ENCODE data around the gene RCC2.

The RCC2 gene

DNA sequence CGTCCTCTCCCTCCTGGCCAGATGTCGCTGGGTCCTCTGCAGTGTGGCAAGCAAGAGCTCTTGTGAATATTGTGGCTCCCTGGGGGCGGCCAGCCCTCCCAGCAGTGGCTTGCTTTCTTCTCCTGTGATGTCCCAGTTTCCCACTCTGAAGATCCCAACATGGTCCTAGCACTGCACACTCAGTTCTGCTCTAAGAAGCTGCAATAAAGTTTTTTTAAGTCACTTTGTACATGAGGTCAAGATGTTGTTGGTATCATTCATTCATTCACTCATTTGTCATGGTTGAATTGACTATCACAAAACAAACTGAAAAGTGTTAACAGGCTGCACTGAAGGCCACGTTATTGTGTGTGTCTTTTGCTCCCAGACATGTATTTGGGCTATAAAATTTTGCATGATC, 75.7 kb downstream of the RCC2 start:
- Histone ChIP-seq H3K79me1 (ENCODE audit: low read length) (no peaks in the 10 kb centered on the region), H3K4ac (ENCODE audit: low read depth, low read length) (no peak overlapping the region), H2BK15ac (replicated peaks; ENCODE audit: low read depth) (no peak overlapping the region), H2AK5ac (ENCODE audit: low read length) (no peak overlapping the region), H3K4me1 (ENCODE audit: control insufficient read depth, low read depth, low read length) (no peaks in the 10 kb centered on the region), H3K18ac (ENCODE audit: low read length) (no peak overlapping the region), H2BK120ac (ENCODE audit: low read depth, low read length) (no peak overlapping the region), H4K8ac (ENCODE audit: low read depth, low read length) (no peak overlapping the region), H3K27me3 (ENCODE audit: insufficient read depth, low read length, poor library complexity) (no peaks in the 10 kb centered on the region), H3K79me2 (ENCODE audit: control insufficient read depth, insufficient read depth, low read length) (no peaks in the 10 kb centered on the region), H3K4me2 (ENCODE audit: low read length) (no peak overlapping the region), H3K27ac (ENCODE audit: low read depth, low read length) (no peak overlapping the region), H3K9ac (ENCODE audit: low read length) (no peak overlapping the region), H4K5ac (ENCODE audit: low read length) (no peak overlapping the region), H3K56ac (ENCODE audit: low read length) (no peak overlapping the region), H3K23ac (ENCODE audit: low read length) (no peak overlapping the region), H2BK5ac (ENCODE audit: low read length) (no peak overlapping the region), H3K4me3 (ENCODE audit: low read length) (no peak overlapping the region), H3K36me3 (ENCODE audit: control insufficient read depth, insufficient read depth, low read length) (no peaks in the 10 kb centered on the region)
- DNase-seq, result no peak
- WGBS (ENCODE audit: extremely low coverage, insufficient coverage, low lambda C conversion rate), result no CpG with 5 or more reads among the region's 4 CpGs

DNA sequence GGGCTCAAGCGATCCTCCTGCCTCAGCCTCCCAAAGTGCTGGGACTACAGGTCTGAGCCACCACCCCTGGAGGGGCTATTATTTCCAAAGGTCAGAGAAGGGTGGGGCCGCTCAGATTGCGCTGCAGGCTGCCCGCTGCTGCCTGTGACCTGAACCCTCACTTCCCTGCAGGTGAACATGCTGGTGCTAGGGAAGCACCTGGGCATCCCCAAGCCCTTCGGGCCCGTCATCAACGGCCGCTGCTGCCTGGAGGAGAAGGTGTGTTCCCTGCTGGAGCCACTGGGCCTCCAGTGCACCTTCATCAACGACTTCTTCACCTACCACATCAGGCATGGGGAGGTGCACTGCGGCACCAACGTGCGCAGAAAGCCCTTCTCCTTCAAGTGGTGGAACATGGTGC, 76.1 kb downstream of the RCC2 start:
- Histone ChIP-seq H3K4me1 (ENCODE audit: control insufficient read depth, low read depth, low read length) (no peaks in the 10 kb centered on the region), H4K5ac (ENCODE audit: low read length) (no peak overlapping the region), H3K79me2 (ENCODE audit: control insufficient read depth, insufficient read depth, low read length) (no peaks in the 10 kb centered on the region), H2AK5ac (ENCODE audit: low read length) (no peak overlapping the region), H3K27ac (ENCODE audit: low read depth, low read length) (no peak overlapping the region), H3K36me3 (ENCODE audit: control insufficient read depth, insufficient read depth, low read length) (no peaks in the 10 kb centered on the region), H3K56ac (ENCODE audit: low read length) (no peak overlapping the region), H3K23ac (ENCODE audit: low read length) (no peak overlapping the region), H3K18ac (ENCODE audit: low read length) (no peak overlapping the region), H3K27me3 (ENCODE audit: insufficient read depth, low read length, poor library complexity) (no peaks in the 10 kb centered on the region), H2BK120ac (ENCODE audit: low read depth, low read length) (no peak overlapping the region), H2BK5ac (ENCODE audit: low read length) (no peak overlapping the region), H3K4me3 (ENCODE audit: low read length) (no peak overlapping the region), H2BK15ac (replicated peaks; ENCODE audit: low read depth) (no peak overlapping the region), H3K4me2 (ENCODE audit: low read length) (no peak overlapping the region), H4K8ac (ENCODE audit: low read depth, low read length) (no peak overlapping the region), H3K79me1 (ENCODE audit: low read length) (no peaks in the 10 kb centered on the region), H3K4ac (ENCODE audit: low read depth, low read length) (no peak overlapping the region), H3K9ac (ENCODE audit: low read length) (no peak overlapping the region)
- no peak for DNase-seq
- no CpG with 5 or more reads among the region's 12 CpGs for WGBS (ENCODE audit: extremely low coverage, insufficient coverage, low lambda C conversion rate)

DNA sequence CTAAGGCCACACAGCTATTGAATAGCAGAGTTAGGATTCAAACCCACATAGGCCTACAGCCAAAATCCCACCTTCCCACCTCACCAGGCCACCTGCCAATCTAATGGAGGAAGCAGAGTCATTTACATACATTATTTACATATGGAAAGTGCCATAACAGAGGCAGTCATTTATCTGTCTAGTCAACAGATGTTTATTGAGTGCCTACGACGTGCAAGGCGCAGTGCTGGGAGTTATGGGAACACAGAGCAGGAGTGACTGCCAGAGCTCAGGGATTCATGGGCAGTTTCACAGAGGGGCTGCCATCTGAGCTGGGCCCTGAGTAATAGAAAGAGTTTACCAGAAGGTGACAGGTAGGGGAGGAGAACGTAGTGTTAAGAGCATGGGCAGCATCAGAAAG, 77.8 kb downstream of the RCC2 start:
- Histone ChIP-seq H3K4me2 (ENCODE audit: low read length) (no peak overlapping the region), H4K5ac (ENCODE audit: low read length) (no peak overlapping the region), H3K79me1 (ENCODE audit: low read length) (no peaks in the 10 kb centered on the region), H3K23ac (ENCODE audit: low read length) (no peak overlapping the region), H3K27me3 (ENCODE audit: insufficient read depth, low read length, poor library complexity) (no peaks in the 10 kb centered on the region), H3K27ac (ENCODE audit: low read depth, low read length) (no peak overlapping the region), H3K79me2 (ENCODE audit: control insufficient read depth, insufficient read depth, low read length) (no peaks in the 10 kb centered on the region), H2BK120ac (ENCODE audit: low read depth, low read length) (no peak overlapping the region), H3K36me3 (ENCODE audit: control insufficient read depth, insufficient read depth, low read length) (no peaks in the 10 kb centered on the region), H4K8ac (ENCODE audit: low read depth, low read length) (no peak overlapping the region), H3K4me1 (ENCODE audit: control insufficient read depth, low read depth, low read length) (no peaks in the 10 kb centered on the region), H3K18ac (ENCODE audit: low read length) (no peak overlapping the region), H2AK5ac (ENCODE audit: low read length) (no peak overlapping the region), H3K4me3 (ENCODE audit: low read length) (no peak overlapping the region), H3K56ac (ENCODE audit: low read length) (no peak overlapping the region), H3K9ac (ENCODE audit: low read length) (no peak overlapping the region), H2BK5ac (ENCODE audit: low read length) (no peak overlapping the region), H2BK15ac (replicated peaks; ENCODE audit: low read depth) (no peak overlapping the region), H3K4ac (ENCODE audit: low read depth, low read length) (no peak overlapping the region)
- no peak for DNase-seq
- no CpG with 5 or more reads among the region's 4 CpGs for WGBS (ENCODE audit: extremely low coverage, insufficient coverage, low lambda C conversion rate)

DNA sequence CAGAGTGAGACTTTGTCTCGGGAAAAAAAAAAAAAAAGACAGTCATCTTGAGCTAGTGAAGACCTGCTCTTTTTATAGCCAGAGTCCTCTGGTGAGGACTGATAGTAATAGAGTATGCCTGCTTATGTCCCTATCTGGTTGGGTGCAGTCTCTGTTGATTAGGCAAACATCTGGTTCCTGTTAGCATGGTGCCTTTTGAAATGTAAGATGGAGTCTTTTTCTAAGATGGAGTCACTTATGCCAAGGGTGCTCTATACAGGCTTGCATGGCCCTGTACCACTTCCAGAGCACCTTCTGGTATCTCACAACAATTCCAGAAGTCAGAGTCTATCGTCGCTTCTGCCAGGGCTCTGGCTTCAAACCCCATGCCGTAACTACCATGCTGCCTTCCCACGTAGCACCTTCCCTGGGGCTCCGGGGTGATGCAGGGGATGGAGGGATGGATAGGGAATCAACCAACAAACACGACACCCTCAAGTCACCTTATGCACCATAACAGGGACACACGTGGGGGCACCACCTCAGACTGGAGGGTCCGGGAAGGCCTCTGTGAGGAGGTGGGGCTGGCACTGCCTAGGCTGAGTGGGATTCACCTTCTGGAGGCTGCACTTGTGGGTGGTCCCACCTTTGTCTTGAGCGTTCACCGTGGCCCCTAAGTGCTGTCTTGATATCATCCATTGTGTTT, 79.1 kb downstream of the RCC2 start:
- Histone ChIP-seq H3K4me3 (ENCODE audit: low read length) (no peak overlapping the region), H2BK15ac (replicated peaks; ENCODE audit: low read depth) (no peak overlapping the region), H3K27ac (ENCODE audit: low read depth, low read length) (no peak overlapping the region), H3K27me3 (ENCODE audit: insufficient read depth, low read length, poor library complexity) (no peaks in the 10 kb centered on the region), H3K4ac (ENCODE audit: low read depth, low read length) (no peak overlapping the region), H3K79me2 (ENCODE audit: control insufficient read depth, insufficient read depth, low read length) (no peaks in the 10 kb centered on the region), H3K9ac (ENCODE audit: low read length) (no peak overlapping the region), H4K5ac (ENCODE audit: low read length) (no peak overlapping the region), H2BK5ac (ENCODE audit: low read length) (no peak overlapping the region), H3K56ac (ENCODE audit: low read length) (no peak overlapping the region), H2BK120ac (ENCODE audit: low read depth, low read length) (no peak overlapping the region), H3K79me1 (ENCODE audit: low read length) (no peaks in the 10 kb centered on the region), H3K4me2 (ENCODE audit: low read length) (no peak overlapping the region), H3K18ac (ENCODE audit: low read length) (no peak overlapping the region), H3K36me3 (ENCODE audit: control insufficient read depth, insufficient read depth, low read length) (no peaks in the 10 kb centered on the region), H3K4me1 (ENCODE audit: control insufficient read depth, low read depth, low read length) (no peaks in the 10 kb centered on the region), H2AK5ac (ENCODE audit: low read length) (no peak overlapping the region), H3K23ac (ENCODE audit: low read length) (no peak overlapping the region), H4K8ac (ENCODE audit: low read depth, low read length) (no peak overlapping the region)
- no CpG with 5 or more reads among the region's 11 CpGs for WGBS (ENCODE audit: extremely low coverage, insufficient coverage, low lambda C conversion rate)
- DNase-seq, result no peak

DNA sequence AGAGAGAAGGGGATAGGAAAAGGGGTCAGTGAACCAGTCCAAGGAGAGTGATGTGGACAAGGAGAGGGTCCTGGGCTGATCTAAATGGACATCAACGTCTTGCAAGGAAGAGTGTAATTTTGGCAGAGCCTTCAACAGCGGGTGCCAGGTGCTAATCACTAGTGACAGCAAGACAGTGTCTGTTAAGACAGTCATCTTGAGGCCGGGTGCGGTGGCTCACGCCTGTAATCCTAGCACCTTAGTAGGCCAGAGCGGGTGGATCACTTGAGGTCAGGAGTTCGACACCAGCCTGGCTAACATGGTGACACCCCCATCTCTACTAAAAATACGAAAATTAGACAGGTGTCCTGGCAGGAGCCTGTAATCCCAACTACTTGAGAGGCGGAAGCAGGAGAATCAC, 79.7 kb downstream of the RCC2 start:
- Histone ChIP-seq H3K79me1 (ENCODE audit: low read length) (no peaks in the 10 kb centered on the region), H2BK15ac (replicated peaks; ENCODE audit: low read depth) (no peak overlapping the region), H4K5ac (ENCODE audit: low read length) (no peak overlapping the region), H3K18ac (ENCODE audit: low read length) (no peak overlapping the region), H3K4me2 (ENCODE audit: low read length) (no peak overlapping the region), H2AK5ac (ENCODE audit: low read length) (no peak overlapping the region), H3K4me3 (ENCODE audit: low read length) (no peak overlapping the region), H3K23ac (ENCODE audit: low read length) (no peak overlapping the region), H4K8ac (ENCODE audit: low read depth, low read length) (no peak overlapping the region), H3K56ac (ENCODE audit: low read length) (no peak overlapping the region), H3K79me2 (ENCODE audit: control insufficient read depth, insufficient read depth, low read length) (no peaks in the 10 kb centered on the region), H3K4ac (ENCODE audit: low read depth, low read length) (no peak overlapping the region), H3K36me3 (ENCODE audit: control insufficient read depth, insufficient read depth, low read length) (no peaks in the 10 kb centered on the region), H3K9ac (ENCODE audit: low read length) (no peak overlapping the region), H3K27me3 (ENCODE audit: insufficient read depth, low read length, poor library complexity) (no peaks in the 10 kb centered on the region), H2BK120ac (ENCODE audit: low read depth, low read length) (no peak overlapping the region), H2BK5ac (ENCODE audit: low read length) (no peak overlapping the region), H3K4me1 (ENCODE audit: control insufficient read depth, low read depth, low read length) (no peaks in the 10 kb centered on the region), H3K27ac (ENCODE audit: low read depth, low read length) (no peak overlapping the region)
- DNase-seq, result no peak
- no CpG with 5 or more reads among the region's 9 CpGs for WGBS (ENCODE audit: extremely low coverage, insufficient coverage, low lambda C conversion rate)

DNA sequence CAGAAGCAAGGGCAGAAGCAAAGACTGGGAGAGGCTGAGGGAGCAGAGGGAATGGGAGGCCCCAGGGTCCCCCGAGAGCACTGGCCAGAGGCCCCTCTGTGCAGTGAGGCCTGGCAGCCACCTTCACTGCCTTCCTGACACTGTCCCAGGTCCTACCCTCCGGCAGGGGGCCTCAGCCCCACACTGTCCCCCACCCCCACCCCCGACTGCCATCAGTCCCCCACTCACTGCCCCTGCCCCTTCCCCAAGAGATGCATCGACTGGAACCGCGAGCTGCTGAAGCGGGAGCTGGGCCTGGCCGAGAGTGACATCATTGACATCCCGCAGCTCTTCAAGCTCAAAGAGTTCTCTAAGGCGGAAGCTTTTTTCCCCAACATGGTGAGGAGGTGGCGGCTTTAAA, 80.4 kb downstream of the RCC2 start:
- Histone ChIP-seq H3K4me2 (ENCODE audit: low read length) (no peak overlapping the region), H2BK15ac (replicated peaks; ENCODE audit: low read depth) (no peak overlapping the region), H3K4me1 (ENCODE audit: control insufficient read depth, low read depth, low read length) (no peaks in the 10 kb centered on the region), H3K4me3 (ENCODE audit: low read length) (no peak overlapping the region), H3K56ac (ENCODE audit: low read length) (no peak overlapping the region), H4K8ac (ENCODE audit: low read depth, low read length) (no peak overlapping the region), H3K18ac (ENCODE audit: low read length) (no peak overlapping the region), H2AK5ac (ENCODE audit: low read length) (no peak overlapping the region), H3K23ac (ENCODE audit: low read length) (no peak overlapping the region), H3K79me2 (ENCODE audit: control insufficient read depth, insufficient read depth, low read length) (no peaks in the 10 kb centered on the region), H3K9ac (ENCODE audit: low read length) (no peak overlapping the region), H3K27ac (ENCODE audit: low read depth, low read length) (no peak overlapping the region), H3K4ac (ENCODE audit: low read depth, low read length) (no peak overlapping the region), H4K5ac (ENCODE audit: low read length) (no peak overlapping the region), H2BK5ac (ENCODE audit: low read length) (no peak overlapping the region), H3K36me3 (ENCODE audit: control insufficient read depth, insufficient read depth, low read length) (no peaks in the 10 kb centered on the region), H3K27me3 (ENCODE audit: insufficient read depth, low read length, poor library complexity) (no peaks in the 10 kb centered on the region), H2BK120ac (ENCODE audit: low read depth, low read length) (no peak overlapping the region), H3K79me1 (ENCODE audit: low read length) (no peaks in the 10 kb centered on the region)
- DNase-seq, result peak; percentile 61
- WGBS (ENCODE audit: extremely low coverage, insufficient coverage, low lambda C conversion rate), result no CpG with 5 or more reads among the region's 11 CpGs
